SJSA1 (cell line): ENCODE results near the gene NTRK3. TPM values are rescaled to one million over a fixed set of nuclear protein-coding genes. Genes with fewer than 3 reads are reported as not detected.

Experiments
- DNase-seq, 2 experiments: peaks; one replicate each; pipeline ENCODE4 v3.0.0-alpha.2; 2015 to 2020; ENCODE audit warnings: low spot score in 2 of 2, low read depth in 1 of 2
- H3K27ac ChIP-seq: fragments of 250-450 bp; sonication (Bioruptor Pico); 2 replicates; pipeline ENCODE4 v1.5.1; 2020; ENCODE audit warnings: mild to moderate bottlenecking, moderate library complexity
- H3K27me3 ChIP-seq: fragments of 250-450 bp; sonication (Bioruptor Pico); replicated peaks from 2 replicates; pipeline ENCODE4 v1.5.1; 2020; ENCODE audit warnings: mild to moderate bottlenecking, moderate library complexity
- H3K36me3 ChIP-seq: fragments of 250-450 bp; sonication (Bioruptor Pico); 2 replicates; pipeline ENCODE4 v1.5.1; 2020; ENCODE audit warnings: mild to moderate bottlenecking
- H3K4me1 ChIP-seq: fragments of 250-450 bp; sonication (Bioruptor Pico); replicated peaks from 2 replicates; pipeline ENCODE4 v1.6.1; 2021; ENCODE audit warnings: mild to moderate bottlenecking
- H3K4me3 ChIP-seq: fragments of 250-450 bp; sonication (Bioruptor Pico); 2 replicates; pipeline ENCODE4 v1.5.1; 2020; ENCODE audit warnings: mild to moderate bottlenecking
- H3K9me3 ChIP-seq: fragments of 250-450 bp; sonication (Bioruptor Pico); replicated peaks from 2 replicates; pipeline ENCODE4 v1.5.1; 2020; ENCODE audit warnings: mild to moderate bottlenecking
- total RNA-seq: library from RNA; depleted of rRNA; stranded (reverse); fragments of >200 nt; shearing (Covaris generic); gene quantifications from 2 replicates; pipeline ENCODE4 v1.2.3, GENCODE V29; 2014

Gene NTRK3
- total RNA-seq, 1 experiment from 2014 or later, result not detected

- H3K27me3 ChIP-seq, result no peaks in the 10 kb centered on the region
- no peak for DNase-seq
These were observed 52.0 kb downstream of the NTRK3 start for GRCh38 chr15:88204584-88204983.

GRCh38 chr15:88202231-88202630 lies 54.3 kb downstream of the NTRK3 start:
- Histone ChIP-seq H3K9me3 (no peaks in the 10 kb centered on the region), H3K27ac (no peak overlapping the region), H3K4me3 (no peak overlapping the region), H3K27me3 (no peaks in the 10 kb centered on the region), H3K4me1 (no peaks in the 10 kb centered on the region), H3K36me3 (no peaks in the 10 kb centered on the region)
- no peak for DNase-seq

More at GRCh38 chr15:88204584-88204983, 52.0 kb downstream of the NTRK3 start:
- no peaks in the 10 kb centered on the region for H3K4me1 ChIP-seq
- H3K27ac ChIP-seq, result no peak overlapping the region
- no peaks in the 10 kb centered on the region for H3K36me3 ChIP-seq
- no peak overlapping the region for H3K4me3 ChIP-seq
- H3K9me3 ChIP-seq, result no peaks in the 10 kb centered on the region

GRCh38 chr15:88201207-88201606 lies 55.3 kb downstream of the NTRK3 start:
- Histone ChIP-seq H3K36me3 (no peaks in the 10 kb centered on the region), H3K4me1 (no peaks in the 10 kb centered on the region), H3K9me3 (no peaks in the 10 kb centered on the region), H3K4me3 (no peak overlapping the region), H3K27ac (no peak overlapping the region), H3K27me3 (no peaks in the 10 kb centered on the region)
- DNase-seq, result no peak

- DNase-seq, result no peak
- Histone ChIP-seq H3K4me1 (no peaks in the 10 kb centered on the region), H3K4me3 (no peak overlapping the region), H3K36me3 (no peaks in the 10 kb centered on the region), H3K27ac (no peak overlapping the region), H3K9me3 (no peaks in the 10 kb centered on the region), H3K27me3 (no peaks in the 10 kb centered on the region)
These were observed 59.6 kb downstream of the NTRK3 start for GRCh38 chr15:88196961-88197360.

- DNase-seq, result no peak
- Histone ChIP-seq H3K27ac (no peak overlapping the region), H3K4me1 (no peaks in the 10 kb centered on the region), H3K36me3 (no peaks in the 10 kb centered on the region), H3K4me3 (no peak overlapping the region), H3K9me3 (no peaks in the 10 kb centered on the region), H3K27me3 (no peaks in the 10 kb centered on the region; the same call in 1 of the 2 replicates)
These were observed 62.4 kb downstream of the NTRK3 start for GRCh38 chr15:88194162-88194561.

GRCh38 chr15:88193415-88193814 lies 63.1 kb downstream of the NTRK3 start:
- H3K36me3 ChIP-seq, result no peaks in the 10 kb centered on the region
- no peaks in the 10 kb centered on the region for H3K9me3 ChIP-seq
- H3K27ac ChIP-seq, result no peak overlapping the region
- H3K4me1 ChIP-seq, result no peaks in the 10 kb centered on the region
- DNase-seq, result no peak
- H3K27me3 ChIP-seq, result no peaks in the 10 kb centered on the region; the same call in 1 of the 2 replicates
- H3K4me3 ChIP-seq, result no peak overlapping the region

GRCh38 chr15:88191812-88192165 lies 64.8 kb downstream of the NTRK3 start:
- Histone ChIP-seq H3K4me1 (no peaks in the 10 kb centered on the region), H3K36me3 (no peaks in the 10 kb centered on the region), H3K4me3 (no peak overlapping the region), H3K27me3 (no peaks in the 10 kb centered on the region; the same call in 1 of the 2 replicates), H3K9me3 (no peaks in the 10 kb centered on the region), H3K27ac (no peak overlapping the region)
- DNase-seq, result no peak

- DNase-seq, result no peak
- Histone ChIP-seq H3K9me3 (no peaks in the 10 kb centered on the region), H3K36me3 (no peaks in the 10 kb centered on the region), H3K27ac (no peak overlapping the region), H3K27me3 (no peaks in the 10 kb centered on the region; the same call in 1 of the 2 replicates), H3K4me3 (no peak overlapping the region), H3K4me1 (no peaks in the 10 kb centered on the region)
These were observed 66.3 kb downstream of the NTRK3 start for GRCh38 chr15:88190232-88190631.

GRCh38 chr15:88188300-88188699 lies 68.2 kb downstream of the NTRK3 start:
- no peak overlapping the region for H3K27ac ChIP-seq
- no peaks in the 10 kb centered on the region for H3K9me3 ChIP-seq
- H3K4me3 ChIP-seq, result no peak overlapping the region
- no peaks in the 10 kb centered on the region; the same call in 1 of the 2 replicates for H3K27me3 ChIP-seq
- H3K4me1 ChIP-seq, result no peaks in the 10 kb centered on the region
- no peaks in the 10 kb centered on the region for H3K36me3 ChIP-seq
- no peak for DNase-seq

- Histone ChIP-seq H3K4me3 (no peak overlapping the region), H3K4me1 (no peaks in the 10 kb centered on the region), H3K9me3 (no peaks in the 10 kb centered on the region), H3K36me3 (no peaks in the 10 kb centered on the region), H3K27me3 (no peaks in the 10 kb centered on the region; the same call in 1 of the 2 replicates), H3K27ac (no peak overlapping the region)
- no peak for DNase-seq
These were observed 69.3 kb downstream of the NTRK3 start for GRCh38 chr15:88187195-88187594.

- no peak overlapping the region for H3K4me3 ChIP-seq
- no peaks in the 10 kb centered on the region for H3K4me1 ChIP-seq
- no peak for DNase-seq
- H3K27ac ChIP-seq, result no peak overlapping the region
- H3K27me3 ChIP-seq, result no peaks in the 10 kb centered on the region; the same call in 1 of the 2 replicates
- no peaks in the 10 kb centered on the region for H3K9me3 ChIP-seq
- no peaks in the 10 kb centered on the region for H3K36me3 ChIP-seq
These were observed 71.0 kb downstream of the NTRK3 start for GRCh38 chr15:88185584-88185983.

- Histone ChIP-seq H3K9me3 (no peaks in the 10 kb centered on the region), H3K27me3 (no peaks in the 10 kb centered on the region), H3K4me3 (no peak overlapping the region), H3K36me3 (no peaks in the 10 kb centered on the region), H3K27ac (no peak overlapping the region), H3K4me1 (no peaks in the 10 kb centered on the region)
- no peak for DNase-seq
These were observed 74.9 kb downstream of the NTRK3 start for GRCh38 chr15:88181613-88182012.

GRCh38 chr15:88179562-88179961 lies 77.0 kb downstream of the NTRK3 start:
- H3K4me3 ChIP-seq, result no peak overlapping the region
- no peak for DNase-seq
- no peaks in the 10 kb centered on the region for H3K4me1 ChIP-seq
- no peaks in the 10 kb centered on the region for H3K27me3 ChIP-seq
- no peak overlapping the region for H3K27ac ChIP-seq
- H3K9me3 ChIP-seq, result no peaks in the 10 kb centered on the region
- H3K36me3 ChIP-seq, result no peaks in the 10 kb centered on the region

- H3K4me1 ChIP-seq, result no peaks in the 10 kb centered on the region
- no peak overlapping the region for H3K27ac ChIP-seq
- H3K4me3 ChIP-seq, result no peak overlapping the region
- no peaks in the 10 kb centered on the region for H3K27me3 ChIP-seq
- no peaks in the 10 kb centered on the region for H3K9me3 ChIP-seq
- no peaks in the 10 kb centered on the region for H3K36me3 ChIP-seq
- DNase-seq, result no peak
These were observed 77.9 kb downstream of the NTRK3 start for GRCh38 chr15:88178631-88179030.

GRCh38 chr15:88177451-88177850 lies 79.1 kb downstream of the NTRK3 start:
- H3K36me3 ChIP-seq, result no peaks in the 10 kb centered on the region
- no peaks in the 10 kb centered on the region for H3K4me1 ChIP-seq
- H3K27me3 ChIP-seq, result no peaks in the 10 kb centered on the region
- DNase-seq, result no peak
- H3K27ac ChIP-seq, result no peak overlapping the region
- no peak overlapping the region for H3K4me3 ChIP-seq
- H3K9me3 ChIP-seq, result no peaks in the 10 kb centered on the region
